GM23338 (cell line): ENCODE measurements around the gene BEGAIN. TPM values are rescaled to one million over a fixed set of nuclear protein-coding genes. Genes with fewer than 3 reads are reported as not detected.
A peak's percentile ranks its signal among the peaks of the same experiment; 100 is the strongest.

Experiments
- ATAC-seq: fragments of 200-7000 bp; cut with Tn5 transposase; 3 replicates; pipeline ENCODE4 v1.9.1; 2020
- DNase-seq: peaks from one replicate; pipeline ENCODE4 v3.0.0-alpha.2; 2015; ENCODE audit warnings: low spot score
- H2AFZ ChIP-seq: fragments of 200-600 bp; sonication (generic); 2 replicates; pipeline ENCODE4 v1.8.0; 2016; ENCODE audit warnings: antibody characterized with exemption, mild to moderate bottlenecking, moderate library complexity
- H3F3A ChIP-seq: fragments of 200-600 bp; sonication (generic); replicated peaks from 2 replicates; pipeline ENCODE4 v1.8.0; 2017; ENCODE audit warnings: antibody characterized with exemption, mixed run types, low read depth
- H3K27ac ChIP-seq: fragments of 200-600 bp; sonication (generic); 2 replicates; pipeline ENCODE4 v1.6.1; 2016; ENCODE audit warnings: low read depth
- H3K27me3 ChIP-seq: fragments of 200-600 bp; sonication (generic); 2 replicates; pipeline ENCODE4 v1.8.0; 2016; ENCODE audit warnings: mild to moderate bottlenecking, mixed run types, moderate library complexity; ENCODE audit not compliant: insufficient read depth
- H3K36me3 ChIP-seq: fragments of 200-600 bp; sonication (generic); 2 replicates; pipeline ENCODE4 v1.8.0; 2016; ENCODE audit warnings: mild to moderate bottlenecking; ENCODE audit not compliant: insufficient read depth
- H3K4me1 ChIP-seq: fragments of 200-600 bp; sonication (generic); 2 replicates; pipeline ENCODE4 v1.8.0; 2016; ENCODE audit warnings: mild to moderate bottlenecking, moderate library complexity; ENCODE audit not compliant: insufficient read depth
- H3K4me2 ChIP-seq: fragments of 200-600 bp; sonication (generic); 2 replicates; pipeline ENCODE4 v1.7.1; 2017; ENCODE audit warnings: mixed run types
- H3K4me3 ChIP-seq: fragments of 200-600 bp; sonication (generic); 2 replicates; pipeline ENCODE4 v1.6.1; 2016; ENCODE audit warnings: mixed run types
- H3K79me2 ChIP-seq: fragments of 200-600 bp; sonication (generic); replicated peaks from 2 replicates; pipeline ENCODE4 v1.8.0; 2017; ENCODE audit warnings: mild to moderate bottlenecking; ENCODE audit not compliant: insufficient read depth
- H3K9me2 ChIP-seq: fragments of 200-600 bp; sonication (generic); 2 replicates; pipeline ENCODE4 v1.8.0; 2017; ENCODE audit not compliant: insufficient read depth
- H4K20me1 ChIP-seq: fragments of 200-600 bp; sonication (generic); replicated peaks from 2 replicates; pipeline ENCODE4 v1.8.0; 2017; ENCODE audit warnings: mild to moderate bottlenecking; ENCODE audit not compliant: insufficient read depth
- H3K27ac Mint-ChIP-seq: 2 replicates; pipeline ENCODE4 v1.8.0; 2020; ENCODE audit warnings: inconsistent platforms, mild to moderate bottlenecking, moderate library complexity, mixed read lengths
- H3K27me3 Mint-ChIP-seq: 3 replicates; pipeline ENCODE4 v1.8.0; 2022; ENCODE audit warnings: low read depth, mild to moderate bottlenecking, moderate library complexity, mixed read lengths, inconsistent platforms; ENCODE audit not compliant: insufficient read depth, poor library complexity
- H3K36me3 Mint-ChIP-seq: 3 replicates; pipeline ENCODE4 v1.8.0; 2021; ENCODE audit warnings: low read depth, mild to moderate bottlenecking, inconsistent platforms, moderate library complexity, mixed read lengths
- H3K4me1 Mint-ChIP-seq: 3 replicates; pipeline ENCODE4 v1.8.0; 2020; ENCODE audit warnings: mild to moderate bottlenecking, inconsistent platforms, mixed read lengths
- H3K4me3 Mint-ChIP-seq: 3 replicates; pipeline ENCODE4 v1.8.0; 2021; ENCODE audit warnings: moderate library complexity, mild to moderate bottlenecking, inconsistent platforms, mixed read lengths
- H3K9me3 Mint-ChIP-seq: 3 replicates; pipeline ENCODE4 v1.8.0; 2020; ENCODE audit warnings: moderate library complexity, mild to moderate bottlenecking, inconsistent platforms, mixed read lengths
- CREB1 ChIP-seq: fragments of 250-450 bp; sonication (Bioruptor Pico); IDR thresholded peaks from 2 replicates; pipeline ENCODE4 v1.5.0; 2020; ENCODE audit warnings: low read depth, mild to moderate bottlenecking, moderate library complexity
- CTCF ChIP-seq, 2 experiments: fragments of 200-600 bp in 1 of 2; sonication (generic) in 1 of 2; conservative IDR thresholded peaks; 2 replicates each; pipeline versions ENCODE4 v1.5.1 to v1.6.1; 2016 to 2017; ENCODE audit warnings: antibody characterized with exemption in 2 of 2, low read depth in 2 of 2, mild to moderate bottlenecking in 2 of 2, moderate library complexity in 1 of 2
- EZH2 ChIP-seq: fragments of 200-600 bp; sonication (generic); IDR thresholded peaks from one replicate; pipeline ENCODE4 v1.8.0; 2017; ENCODE audit warnings: antibody characterized with exemption, mild to moderate bottlenecking, low read depth; ENCODE audit not compliant: unreplicated experiment
- JUNB ChIP-seq: IDR thresholded peaks from one replicate; pipeline ENCODE4 v1.6.1; 2016; ENCODE audit warnings: antibody characterized with exemption; ENCODE audit not compliant: unreplicated experiment
- NANOG ChIP-seq: IDR thresholded peaks from 2 replicates; pipeline ENCODE4 v1.6.1; 2016; ENCODE audit warnings: antibody characterized with exemption, borderline replicate concordance
- POLR2AphosphoS5 ChIP-seq: IDR thresholded peaks from 2 replicates; pipeline ENCODE4 v1.6.1; 2016; ENCODE audit warnings: antibody characterized with exemption, low read depth
- REST ChIP-seq: IDR thresholded peaks from one replicate; pipeline ENCODE4 v1.6.1; 2018; ENCODE audit warnings: antibody characterized with exemption; ENCODE audit not compliant: unreplicated experiment
- ZNF331 ChIP-seq: fragments of 250-450 bp; sonication (Bioruptor Pico); IDR thresholded peaks from 2 replicates; pipeline ENCODE4 v1.5.0; 2020; ENCODE audit warnings: low read depth, mild to moderate bottlenecking, moderate library complexity
- polyA plus RNA-seq: library from polyadenylated mRNA; unstranded; fragments of >200 nt; fragmentation: Nextera tagmentation; extraction: Ambion mirVana; gene quantifications from 2 replicates; pipeline ENCODE4 v1.2.1, GENCODE V29; 2016
- total RNA-seq: library from RNA; depleted of rRNA; stranded (reverse); fragments of >200 nt; shearing (Covaris generic); gene quantifications from 2 replicates; pipeline ENCODE4 v1.2.3, GENCODE V29; 2014

The BEGAIN gene
- total and polyA plus RNA-seq, 2 experiments from 2014 or later: 0.60 to 2.4 TPM

GRCh38 chr14:100622224-100622623, 35.0 kb upstream of the BEGAIN start:
- no peaks in the 10 kb centered on the region for H3K9me2 ChIP-seq
- H3K4me2 ChIP-seq: no peak overlapping the region
- no peak overlapping the region for H3K27ac ChIP-seq
- H3K36me3 ChIP-seq: no peaks in the 10 kb centered on the region
- no peaks in the 10 kb centered on the region for H4K20me1 ChIP-seq
- Mint-ChIP-seq H3K36me3 (no peaks in the 10 kb centered on the region), H3K27ac (no peak overlapping the region), H3K9me3 (peaks cover 2% of the 10 kb centered on the region; the same call in 2 of the 3 replicates), H3K4me1 (peaks cover 3% of the 10 kb centered on the region; the same call in 2 of the 3 replicates), H3K27me3 (peaks cover 11% of the 10 kb centered on the region), H3K4me3 (no peak overlapping the region)
- H2AFZ ChIP-seq: no peak overlapping the region
- no peak overlapping the region for H3K4me3 ChIP-seq
- no peak for TF ChIP-seq REST
- no peak for TF ChIP-seq ZNF331 (CRISPR knock-in tag)
- no peak for TF ChIP-seq CREB1 (CRISPR knock-in tag)
- TF ChIP-seq NANOG: no peak
- no peak for TF ChIP-seq POLR2AphosphoS5
- TF ChIP-seq EZH2: no peak
- TF ChIP-seq CTCF (conservative IDR thresholded peaks at IDR 0.05; ENCODE audit: low read depth in 2 of 2): no peak
- no peak for ATAC-seq
- H3K4me1 ChIP-seq: no peaks in the 10 kb centered on the region
- no peak for DNase-seq
- H3K27me3 ChIP-seq: no peaks in the 10 kb centered on the region
- H3F3A ChIP-seq: no peaks in the 10 kb centered on the region
- H3K79me2 ChIP-seq: no peaks in the 10 kb centered on the region

GRCh38 chr14:100621806-100622205, 34.6 kb upstream of the BEGAIN start:
- H3K4me1 ChIP-seq: no peaks in the 10 kb centered on the region
- H4K20me1 ChIP-seq: no peaks in the 10 kb centered on the region
- peak; percentile 56 for DNase-seq
- no peaks in the 10 kb centered on the region for H3F3A ChIP-seq
- H3K4me2 ChIP-seq: no peak overlapping the region
- H3K9me3 Mint-ChIP-seq: peaks cover 2% of the 10 kb centered on the region; the same call in 2 of the 3 replicates
- H3K4me1 Mint-ChIP-seq: peaks cover 6% of the 10 kb centered on the region
- no peak overlapping the region for H3K27ac Mint-ChIP-seq
- H3K79me2 ChIP-seq: no peaks in the 10 kb centered on the region
- ATAC-seq: peak; percentile 78
- H3K4me3 Mint-ChIP-seq: no peak overlapping the region
- no peaks in the 10 kb centered on the region for H3K36me3 ChIP-seq
- H3K4me3 ChIP-seq: no peak overlapping the region
- H2AFZ ChIP-seq: no peak overlapping the region
- H3K9me2 ChIP-seq: no peaks in the 10 kb centered on the region
- no peak overlapping the region for H3K27ac ChIP-seq
- peaks cover 11% of the 10 kb centered on the region for H3K27me3 Mint-ChIP-seq
- no peaks in the 10 kb centered on the region for H3K27me3 ChIP-seq
- no peaks in the 10 kb centered on the region for H3K36me3 Mint-ChIP-seq
- TF ChIP-seq CTCF (conservative IDR thresholded peaks at IDR 0.05; ENCODE audit: low read depth in 2 of 2) (no peak), REST (no peak), CREB1 (CRISPR knock-in tag) (no peak), JUNB (no peak)
